T47D (cell line): ENCODE data around the gene GALNT17.

Experiments
- DNase-seq, 2 experiments: peaks; one replicate each; pipeline versions ENCODE4 v3.0.0 to v3.0.0-alpha.2; 2011 to 2012; ENCODE audit warnings: low read depth in 1 of 2, low spot score in 1 of 2
- JUND ChIP-seq: IDR thresholded peaks from 2 replicates; pipeline ENCODE4 v1.6.1; 2012; ENCODE audit warnings: low read depth
- in situ Hi-C: cut with HindIII; loops from 2 replicates; pipeline ENCODE4 v1.10.0; 2016; ENCODE audit warnings: low sequenced_read_pairs, low pct_unique_long_range_greater_than_20kb

GALNT17 gene

DNA sequence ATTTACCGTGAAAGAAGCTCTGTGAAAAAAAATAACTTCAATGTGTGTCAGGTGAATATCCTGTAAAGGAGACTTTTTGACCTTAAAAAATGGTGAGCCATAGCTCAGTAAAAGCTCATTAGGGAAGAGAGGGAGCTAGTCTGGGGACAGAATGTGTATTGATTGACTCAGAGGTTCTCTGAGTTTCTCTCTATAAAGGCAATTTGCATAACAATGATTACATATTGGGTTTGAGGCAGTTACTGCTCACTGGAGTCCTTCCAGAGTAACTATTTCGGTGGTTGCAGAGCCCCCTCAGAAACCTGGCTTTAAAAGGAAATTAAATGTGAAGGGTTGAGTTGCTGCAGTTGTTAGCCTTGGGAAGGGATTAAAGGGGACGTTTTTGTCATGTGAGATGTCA lies 181.6 kb downstream of the GALNT17 start:
- DNase-seq = no peak
- in situ Hi-C loops = no loop called here
- TF ChIP-seq JUND = no peak

DNA sequence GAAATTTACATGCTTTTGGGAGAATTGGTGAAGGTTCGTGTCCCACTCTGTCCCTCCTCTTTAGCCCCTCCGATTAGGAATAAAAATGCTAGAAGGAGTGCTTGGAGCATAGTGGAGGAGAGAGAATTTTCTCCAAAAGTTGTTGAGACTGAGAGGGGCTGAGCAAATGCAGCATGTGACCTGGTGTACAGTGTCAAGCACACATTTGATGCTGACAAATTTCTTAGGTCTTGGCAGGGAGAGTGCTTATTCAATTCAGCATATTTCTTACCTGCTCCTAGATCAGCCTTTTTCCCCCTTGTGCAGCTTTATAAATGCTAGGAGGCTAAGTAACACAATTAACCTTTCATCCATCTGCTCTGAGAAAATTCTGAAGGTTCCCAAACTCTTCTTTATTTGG lies 189.0 kb downstream of the GALNT17 start:
- TF ChIP-seq JUND = no peak
- in situ Hi-C loops = no loop called here
- DNase-seq = no peak

DNA sequence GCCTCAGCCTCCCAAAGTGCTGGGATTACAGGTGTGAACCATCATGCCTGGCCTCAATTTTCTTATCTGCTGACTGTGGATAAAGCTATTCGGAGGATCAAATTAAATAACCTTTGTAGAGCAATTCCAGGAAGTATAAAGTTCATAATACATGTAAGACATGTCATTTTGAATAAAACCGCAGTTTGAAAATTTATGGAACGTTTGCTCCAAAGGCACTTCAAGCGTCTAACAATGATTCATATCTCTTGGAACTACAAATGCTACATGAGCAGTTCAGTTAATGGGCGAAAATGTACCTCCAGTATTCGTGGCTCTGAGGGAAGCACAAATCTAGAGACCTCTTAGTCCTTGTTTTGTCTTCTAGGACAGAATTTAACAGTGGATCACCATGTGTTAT lies 190.3 kb downstream of the GALNT17 start:
- in situ Hi-C loops = no loop called here

DNA sequence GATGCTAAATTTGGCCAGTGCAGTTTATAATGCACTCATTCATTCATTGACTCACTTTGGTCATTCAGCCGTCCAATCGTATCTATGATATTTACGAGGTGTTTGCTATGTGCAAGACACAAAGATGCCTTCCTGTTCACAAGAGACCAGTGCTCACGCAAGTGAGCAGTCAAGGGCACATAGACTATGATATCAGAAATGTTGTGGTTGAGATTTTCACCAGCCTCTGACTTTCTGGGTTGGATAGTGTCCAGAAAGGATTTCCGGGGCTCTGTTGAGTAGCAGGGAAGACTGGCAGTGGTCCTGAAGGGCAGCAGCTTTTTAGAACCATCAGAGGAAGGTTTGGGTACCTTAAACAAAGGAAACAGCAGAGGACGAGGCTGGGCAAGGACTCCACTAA lies 191.8 kb downstream of the GALNT17 start:
- no peak for DNase-seq
- no peak for TF ChIP-seq JUND
- in situ Hi-C loops = no loop called here

More for the DNA sequence above, 190.3 kb downstream of the GALNT17 start:
- no peak for TF ChIP-seq JUND
- no peak for DNase-seq

DNA sequence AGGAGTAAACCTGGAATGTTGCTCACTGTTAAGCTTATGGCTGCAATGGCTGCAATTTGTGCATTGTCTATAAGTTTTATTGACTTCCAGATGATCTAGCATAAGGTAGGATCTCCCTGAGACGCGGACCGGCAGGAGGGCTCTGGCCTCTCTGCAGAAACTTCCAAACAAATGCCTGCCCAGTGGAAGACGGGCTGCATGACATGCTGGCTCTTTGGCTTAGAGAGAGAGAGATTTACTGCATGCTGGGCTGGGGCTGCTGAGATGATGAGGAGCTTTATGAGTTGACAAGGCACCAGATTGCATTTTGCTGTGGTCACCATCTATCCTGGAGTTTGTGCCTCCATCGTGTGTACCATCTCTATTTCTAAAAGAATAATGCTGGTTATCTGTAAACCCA lies 193.2 kb downstream of the GALNT17 start:
- TF ChIP-seq JUND = no peak
- no peak for DNase-seq
- in situ Hi-C loops = no loop called here

DNA sequence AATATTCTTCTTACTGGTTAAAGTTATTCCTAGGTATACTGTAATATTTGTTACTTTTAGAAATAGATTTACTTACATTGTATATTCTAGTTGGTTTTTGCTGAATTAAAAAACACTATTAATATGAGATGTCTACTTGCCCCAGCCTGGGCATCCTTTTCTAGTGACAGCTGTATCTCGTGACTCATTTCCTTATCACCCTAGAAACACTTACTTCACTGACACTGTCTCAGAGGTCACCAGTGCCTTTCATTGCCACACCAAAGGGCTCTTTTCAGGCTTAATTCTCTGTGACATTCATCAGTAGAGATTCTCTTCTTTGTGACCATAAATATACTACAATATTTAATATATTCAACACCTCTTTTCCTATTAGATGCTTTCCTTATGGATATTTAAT lies 194.7 kb downstream of the GALNT17 start:
- no peak for DNase-seq
- in situ Hi-C loops = no loop called here
- TF ChIP-seq JUND = no peak

DNA sequence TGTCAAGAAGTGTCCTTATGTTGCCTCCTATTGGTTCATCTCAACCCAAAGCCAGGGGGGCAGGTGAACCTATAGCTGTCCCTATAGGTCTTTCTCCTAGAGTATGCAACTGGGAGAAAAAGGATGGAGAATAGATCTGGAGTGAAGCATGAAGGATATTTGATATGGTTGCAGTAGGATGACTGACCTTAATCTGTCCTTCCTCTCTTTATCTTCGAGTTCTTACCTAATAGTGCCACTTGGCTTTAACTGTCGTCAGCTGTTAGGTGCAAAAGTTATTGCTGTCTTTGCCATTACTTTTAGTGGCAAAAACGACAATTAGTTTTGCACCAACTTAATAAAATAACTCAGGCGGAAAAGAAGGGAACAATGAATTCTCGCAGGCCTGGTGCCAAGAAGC lies 196.0 kb downstream of the GALNT17 start:
- TF ChIP-seq JUND = no peak
- in situ Hi-C loops = no loop called here
- DNase-seq = no peak

DNA sequence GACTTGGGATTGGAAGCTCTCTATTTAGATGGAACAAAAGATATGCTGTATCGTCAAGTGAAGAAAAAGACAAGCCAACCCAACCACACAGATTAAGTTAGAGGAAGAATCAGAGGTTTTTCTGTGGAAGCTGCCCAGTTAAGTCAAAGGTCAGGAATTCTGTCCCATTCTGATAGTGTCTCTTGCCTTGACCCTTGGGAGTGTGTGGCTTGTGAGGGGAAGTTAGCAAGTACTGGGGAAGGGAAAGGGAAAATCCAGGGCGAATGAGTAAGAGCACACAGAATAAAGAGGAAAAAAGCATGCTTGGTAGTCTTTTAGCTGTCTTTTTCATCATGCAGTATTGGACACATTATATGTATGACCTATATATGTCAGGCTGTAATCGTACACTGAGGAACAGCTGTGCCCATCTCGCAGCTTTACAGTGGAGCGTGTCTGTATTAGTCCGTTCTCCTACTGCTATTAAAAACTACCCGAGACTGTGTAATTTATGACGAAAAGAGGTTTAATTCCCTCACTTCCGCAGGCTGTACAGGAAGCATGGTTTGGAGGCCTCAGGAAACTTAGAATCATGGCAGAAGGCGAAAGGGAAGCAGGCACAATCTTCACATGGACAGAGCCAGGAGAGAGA lies 197.2 kb downstream of the GALNT17 start:
- DNase-seq = no peak
- in situ Hi-C loops = no loop called here
- no peak for TF ChIP-seq JUND

DNA sequence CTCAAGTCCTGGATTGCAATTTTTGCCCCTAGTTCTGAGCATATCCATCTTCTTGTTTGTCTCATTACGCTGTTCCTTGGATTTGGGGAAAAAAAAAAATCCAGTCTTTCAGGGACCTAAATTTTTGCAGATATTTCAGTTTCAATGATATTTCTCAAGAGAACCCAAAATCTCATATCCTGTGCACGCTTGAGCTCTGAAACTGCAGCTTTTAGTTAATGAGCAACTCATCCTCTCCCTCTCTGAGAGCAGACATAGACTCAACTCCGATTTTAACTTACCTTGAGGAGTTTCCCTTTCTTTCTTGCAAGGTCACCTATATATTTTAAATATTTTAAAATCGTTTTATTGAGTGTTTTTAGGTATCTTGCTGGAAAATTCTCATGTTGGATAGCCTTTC lies 200.3 kb downstream of the GALNT17 start:
- DNase-seq = no peak
- in situ Hi-C loops = no loop called here
- no peak for TF ChIP-seq JUND

DNA sequence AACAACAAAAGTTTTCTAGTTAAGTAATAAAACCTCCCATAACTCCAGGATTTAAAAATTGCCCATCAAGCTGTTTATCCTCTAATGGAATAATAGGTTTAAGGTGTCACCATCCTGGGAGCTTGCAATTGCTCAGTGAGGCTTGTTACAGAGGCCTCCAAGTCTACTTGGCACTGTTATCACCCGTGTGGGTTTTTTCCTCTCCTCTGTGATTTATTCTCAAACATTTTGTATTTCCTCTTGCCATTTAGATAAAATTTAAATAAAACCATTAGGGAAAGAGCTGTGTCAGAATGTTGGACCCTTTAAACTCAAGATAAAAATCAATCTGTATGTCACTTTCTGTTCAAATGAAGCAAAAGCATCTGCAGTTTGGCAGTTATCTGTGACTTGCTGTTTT lies 202.6 kb downstream of the GALNT17 start:
- DNase-seq = no peak
- in situ Hi-C loops = no loop called here
- TF ChIP-seq JUND = no peak

DNA sequence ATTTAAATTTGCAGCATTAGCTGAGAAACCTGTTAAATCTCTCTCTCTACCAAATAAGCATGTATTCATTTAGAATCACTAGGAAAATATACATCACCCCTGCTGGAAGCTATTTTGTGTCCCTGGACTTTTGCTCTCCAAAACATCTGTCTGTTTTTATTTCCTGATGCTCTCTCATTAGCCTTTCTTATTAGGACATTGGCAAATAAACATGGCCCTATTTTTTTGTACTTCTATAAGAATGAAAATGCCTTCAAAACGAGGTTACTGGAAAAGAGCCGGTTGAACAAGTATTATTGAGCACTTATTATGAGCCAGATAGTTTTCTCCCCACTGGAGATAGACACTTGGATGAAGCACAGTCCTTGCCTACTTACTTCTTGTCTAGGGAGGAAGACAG lies 206.9 kb downstream of the GALNT17 start:
- TF ChIP-seq JUND = no peak
- no peak for DNase-seq
- in situ Hi-C loops = no loop called here

DNA sequence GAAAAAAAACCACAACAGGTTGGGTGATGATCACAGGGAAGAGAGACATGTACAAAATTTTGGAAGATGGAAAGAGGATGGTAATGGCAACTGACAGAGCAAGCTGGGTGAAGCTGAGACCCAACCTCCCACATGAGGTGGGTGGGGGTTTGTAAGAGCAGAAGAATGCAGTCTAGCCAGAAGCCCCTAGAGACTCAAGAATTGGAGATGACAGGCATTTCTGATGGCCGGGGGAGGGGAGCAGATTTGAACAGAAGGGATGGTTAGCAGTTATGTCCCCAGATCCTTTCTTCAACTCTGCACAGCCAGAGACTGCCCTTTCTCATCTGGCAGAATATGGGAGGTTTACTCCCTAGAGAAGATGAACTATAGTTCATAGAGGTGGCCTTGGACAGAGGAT lies 208.0 kb downstream of the GALNT17 start:
- no peak for TF ChIP-seq JUND
- DNase-seq = no peak
- in situ Hi-C loops = no loop called here

DNA sequence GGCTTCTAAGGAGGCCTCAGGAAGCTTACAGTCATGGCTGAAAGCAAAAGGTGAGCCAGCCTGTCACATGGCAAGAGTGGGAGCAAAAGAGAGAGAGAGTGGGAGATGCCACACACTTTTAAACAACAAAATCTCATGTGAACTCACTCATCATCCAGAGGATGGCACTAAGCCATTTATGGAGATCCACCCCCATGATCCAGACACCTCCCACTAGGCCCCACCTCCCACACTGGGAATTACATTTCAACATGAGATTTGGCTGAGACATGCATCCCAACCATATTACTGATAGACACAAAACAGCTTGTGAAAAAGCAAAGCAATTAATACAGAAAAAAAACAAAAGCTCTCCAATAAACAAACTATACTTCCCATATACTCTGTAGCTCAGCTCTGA lies 210.3 kb downstream of the GALNT17 start:
- in situ Hi-C loops = no loop called here
- DNase-seq = no peak
- no peak for TF ChIP-seq JUND

DNA sequence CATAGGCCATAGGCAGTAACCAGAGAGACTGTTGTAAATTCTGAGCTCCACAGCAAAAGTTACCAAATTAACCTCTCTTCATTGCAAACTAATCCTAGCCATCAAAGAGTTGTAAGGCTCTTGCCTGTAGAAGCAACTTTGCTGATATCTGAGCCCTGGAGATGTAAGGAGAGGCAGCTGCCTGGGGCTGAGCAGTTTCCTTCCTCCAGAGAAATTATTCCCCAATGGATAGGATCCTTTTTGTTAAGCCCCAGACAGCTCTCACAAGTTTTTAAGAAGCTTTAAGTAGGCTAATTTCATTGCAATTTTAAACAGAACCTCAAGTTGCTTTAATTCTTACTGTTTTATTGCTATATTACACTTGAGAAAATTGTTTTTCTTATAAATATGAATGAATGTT lies 211.1 kb downstream of the GALNT17 start:
- no peak for DNase-seq
- no peak for TF ChIP-seq JUND
- in situ Hi-C loops = no loop called here

DNA sequence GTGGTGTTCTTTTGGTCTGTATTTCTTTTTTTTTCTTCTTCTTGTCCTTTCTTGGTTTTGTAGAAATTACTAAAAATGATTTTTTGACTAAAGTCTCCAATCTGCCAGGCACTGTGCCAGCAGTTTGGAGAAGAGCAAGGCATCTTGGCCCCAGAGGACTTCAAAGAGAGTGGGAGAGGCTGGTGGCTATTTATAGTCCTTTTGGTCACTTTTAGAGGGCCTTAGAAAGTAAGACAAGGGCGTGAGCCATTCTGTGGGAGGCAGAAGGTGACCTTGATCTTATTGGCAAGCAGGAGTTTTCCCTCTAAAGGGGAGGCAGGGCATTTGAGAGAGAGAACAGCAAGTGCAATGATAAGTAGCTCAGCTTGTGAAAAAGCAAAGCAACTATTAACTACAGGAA lies 211.9 kb downstream of the GALNT17 start:
- in situ Hi-C loops = no loop called here
- DNase-seq = no peak
- no peak for TF ChIP-seq JUND
